OCI-LY3 (cell line): Measurements from ENCODE around the gene TCF3.

ENCODE experiments used
- H2AFZ ChIP-seq: fragments of 200-600, 300-600 bp; shearing (Covaris generic); 2 replicates; pipeline ENCODE4 v1.6.0; 2014; ENCODE audit warnings: antibody characterized with exemption, low read depth, low read length
- H3K27ac ChIP-seq: fragments of 200-600, 300-600 bp; sonication (generic); 2 replicates; pipeline ENCODE4 v1.5.1; 2014; ENCODE audit warnings: mild to moderate bottlenecking, low read length, moderate library complexity, mixed read lengths
- H3K27me3 ChIP-seq: fragments of 200-600, 300-600 bp; sonication (generic); 2 replicates; pipeline ENCODE4 v1.6.1; 2014; ENCODE audit warnings: low read depth, low read length, mixed read lengths
- H3K36me3 ChIP-seq: fragments of 200-600, 300-600 bp; sonication (generic); replicated peaks from 2 replicates; pipeline ENCODE3; 2014; ENCODE audit warnings: low read depth, low read length, mixed read lengths
- H3K4me1 ChIP-seq: fragments of 300-600, 200-600 bp; sonication (generic); 2 replicates; pipeline ENCODE4 v1.6.1; 2014; ENCODE audit warnings: low read length, mixed read lengths
- H3K4me2 ChIP-seq: fragments of 200-600, 300-600 bp; sonication (generic); 2 replicates; pipeline ENCODE4 v1.6.1; 2014; ENCODE audit warnings: low read length, mixed read lengths
- H3K4me3 ChIP-seq: fragments of 300-600, 200-600 bp; sonication (generic); 2 replicates; pipeline ENCODE4 v1.5.1; 2014; ENCODE audit warnings: antibody characterized with exemption, mild to moderate bottlenecking, low read length, moderate library complexity
- H3K79me2 ChIP-seq: fragments of 300-600, 200-600 bp; shearing (Covaris generic); 2 replicates; pipeline ENCODE4 v1.6.1; 2014; ENCODE audit warnings: mild to moderate bottlenecking, low read length, mixed read lengths
- H3K9ac ChIP-seq: fragments of 300-600, 200-600 bp; shearing (Covaris generic); 2 replicates; pipeline ENCODE4 v1.6.0; 2014; ENCODE audit warnings: mild to moderate bottlenecking, low read length, moderate library complexity
- H3K9me3 ChIP-seq: fragments of 200-600, 300-600 bp; shearing (Covaris generic); 2 replicates; pipeline ENCODE4 v1.6.1; 2014; ENCODE audit warnings: low read length, mixed read lengths; ENCODE audit not compliant: insufficient read depth
- H4K20me1 ChIP-seq: fragments of 200-600, 300-600 bp; sonication (generic); 2 replicates; pipeline ENCODE4 v1.6.1; 2016; ENCODE audit warnings: low read length, mixed read lengths; ENCODE audit not compliant: insufficient read depth
- EZH2phosphoT487 ChIP-seq: fragments of 200-600 bp; shearing (Covaris generic); IDR thresholded peaks from 2 replicates; pipeline ENCODE4 v1.6.1; 2018; ENCODE audit warnings: antibody characterized with exemption, mixed run types, low read depth
- TF ChIP-seq, protein P1 (sequence below): fragments of 200-600, 300-600 bp; sonication (generic); IDR thresholded peaks from 2 replicates; pipeline ENCODE4 v1.5.1; 2014; ENCODE audit warnings: antibody characterized with exemption, low read length, low read depth

The TCF3 gene

DNA sequence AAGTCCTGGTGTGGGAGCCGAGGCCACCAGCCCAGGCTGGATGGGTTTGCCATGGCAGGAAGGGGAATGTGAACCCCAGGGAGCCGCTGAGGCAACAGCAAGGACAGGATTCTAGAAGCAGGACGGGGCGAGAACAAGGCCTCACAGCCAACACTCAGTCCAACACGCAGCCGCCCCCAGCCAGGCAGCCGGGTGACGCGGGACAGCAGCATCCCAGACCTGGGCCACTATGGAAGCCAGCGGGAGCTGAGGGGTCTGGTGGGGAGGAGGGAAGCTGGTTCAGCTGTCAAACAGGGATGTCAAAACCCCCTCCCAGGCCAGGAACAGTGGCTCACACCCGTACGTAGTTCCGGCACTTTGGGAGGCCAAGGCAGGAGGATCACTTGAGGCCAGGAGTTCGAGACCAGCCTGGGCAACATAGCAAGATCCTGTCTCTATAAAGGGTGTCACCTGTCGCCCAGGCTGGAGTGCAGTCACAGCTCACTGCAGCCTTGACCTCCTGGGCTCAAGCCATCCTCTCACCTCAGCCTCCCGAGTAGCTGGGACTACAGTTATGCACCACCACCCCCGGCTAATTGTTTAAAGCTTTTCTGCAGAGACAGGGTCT is 91.1 kb downstream of the TCF3 start:
- no peaks in the 10 kb centered on the region for H4K20me1 ChIP-seq
- no peaks in the 10 kb centered on the region for H3K79me2 ChIP-seq
- H3K36me3 ChIP-seq: no peaks in the 10 kb centered on the region
- no peaks in the 10 kb centered on the region for H3K9me3 ChIP-seq
- no peak overlapping the region for H2AFZ ChIP-seq
- no peaks in the 10 kb centered on the region for H3K27me3 ChIP-seq
- H3K4me2 ChIP-seq: no peak overlapping the region
- no peak overlapping the region for H3K4me3 ChIP-seq
- H3K4me1 ChIP-seq: no peaks in the 10 kb centered on the region
- H3K9ac ChIP-seq: no peak overlapping the region
- no peak overlapping the region for H3K27ac ChIP-seq
- TF ChIP-seq EZH2phosphoT487: no peak
- TF ChIP-seq, protein P1, sequence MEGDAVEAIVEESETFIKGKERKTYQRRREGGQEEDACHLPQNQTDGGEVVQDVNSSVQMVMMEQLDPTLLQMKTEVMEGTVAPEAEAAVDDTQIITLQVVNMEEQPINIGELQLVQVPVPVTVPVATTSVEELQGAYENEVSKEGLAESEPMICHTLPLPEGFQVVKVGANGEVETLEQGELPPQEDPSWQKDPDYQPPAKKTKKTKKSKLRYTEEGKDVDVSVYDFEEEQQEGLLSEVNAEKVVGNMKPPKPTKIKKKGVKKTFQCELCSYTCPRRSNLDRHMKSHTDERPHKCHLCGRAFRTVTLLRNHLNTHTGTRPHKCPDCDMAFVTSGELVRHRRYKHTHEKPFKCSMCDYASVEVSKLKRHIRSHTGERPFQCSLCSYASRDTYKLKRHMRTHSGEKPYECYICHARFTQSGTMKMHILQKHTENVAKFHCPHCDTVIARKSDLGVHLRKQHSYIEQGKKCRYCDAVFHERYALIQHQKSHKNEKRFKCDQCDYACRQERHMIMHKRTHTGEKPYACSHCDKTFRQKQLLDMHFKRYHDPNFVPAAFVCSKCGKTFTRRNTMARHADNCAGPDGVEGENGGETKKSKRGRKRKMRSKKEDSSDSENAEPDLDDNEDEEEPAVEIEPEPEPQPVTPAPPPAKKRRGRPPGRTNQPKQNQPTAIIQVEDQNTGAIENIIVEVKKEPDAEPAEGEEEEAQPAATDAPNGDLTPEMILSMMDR: no peak

- H3K36me3 ChIP-seq: no peaks in the 10 kb centered on the region
- no peak overlapping the region for H3K4me3 ChIP-seq
- H3K27me3 ChIP-seq: no peaks in the 10 kb centered on the region
- no peak overlapping the region for H2AFZ ChIP-seq
- no peaks in the 10 kb centered on the region for H4K20me1 ChIP-seq
- H3K79me2 ChIP-seq: no peaks in the 10 kb centered on the region
- no peak overlapping the region for H3K4me2 ChIP-seq
- no peaks in the 10 kb centered on the region for H3K4me1 ChIP-seq
- TF ChIP-seq, protein P1: no peak
- TF ChIP-seq EZH2phosphoT487: no peak
- H3K9me3 ChIP-seq: no peaks in the 10 kb centered on the region
- no peak overlapping the region for H3K9ac ChIP-seq
- no peak overlapping the region for H3K27ac ChIP-seq
These were observed 92.0 kb downstream of the TCF3 start for GRCh38 chr19:1560286-1560882.
